ENCODE results near the gene MFSD8.
"Not testable (repeated sequence)": the region's sequence is repeated elsewhere in the genome, so short reads cannot be mapped to it uniquely, and the experiment has no call there.

GRCh38 chr4:127899682-127900081 lies 65.3 kb downstream of the MFSD8 start:
- not testable (repeated sequence) for TF ChIP-seq CTCF (IDR thresholded peaks at IDR 0.05; ENCODE audit: low read length); EZH2 (optimal IDR thresholded peaks at IDR 0.05; ENCODE audit: low read depth, low read length); EZH2phosphoT487 (IDR thresholded peaks at IDR 0.05; ENCODE audit: low read length)
